NCI-H345 (cell line): ENCODE results near the gene LAMC2.

Source experiments
- DNase-seq: peaks from one replicate; lab custom pipeline; 2025; lab: John Stamatoyannopoulos, UW

LAMC2 gene

GRCh38 chr1:183173828-183174227, 12.2 kb upstream of the LAMC2 start:
- DNase-seq, result no peak

GRCh38 chr1:183175631-183176030, 10.4 kb upstream of the LAMC2 start:
- no peak for DNase-seq

- DNase-seq, result no peak
Observed at GRCh38 chr1:183178545-183178944, 7.5 kb upstream of the LAMC2 start.

GRCh38 chr1:183179033-183179432, 7.0 kb upstream of the LAMC2 start:
- DNase-seq, result no peak

- no peak for DNase-seq
Observed at GRCh38 chr1:183180218-183180617, 5.8 kb upstream of the LAMC2 start.

GRCh38 chr1:183180634-183181056, 5.4 kb upstream of the LAMC2 start:
- no peak for DNase-seq

- no peak for DNase-seq
Observed at GRCh38 chr1:183186841-183187240, 777 bp downstream of the LAMC2 start.

GRCh38 chr1:183188240-183188639, 2.2 kb downstream of the LAMC2 start:
- DNase-seq, result no peak

- no peak for DNase-seq
Observed at GRCh38 chr1:183191833-183192232, 5.8 kb downstream of the LAMC2 start.

GRCh38 chr1:183193963-183194525, 8.0 kb downstream of the LAMC2 start:
- DNase-seq, result no peak

GRCh38 chr1:183194527-183195141, 8.6 kb downstream of the LAMC2 start:
- no peak for DNase-seq

- DNase-seq, result no peak
Observed at GRCh38 chr1:183195142-183195574, 9.1 kb downstream of the LAMC2 start.

GRCh38 chr1:183197762-183198161, 11.7 kb downstream of the LAMC2 start:
- DNase-seq, result no peak

- DNase-seq, result no peak
Observed at GRCh38 chr1:183198463-183198862, 12.4 kb downstream of the LAMC2 start.

- DNase-seq, result no peak
Observed at GRCh38 chr1:183199304-183199703, 13.2 kb downstream of the LAMC2 start.

- DNase-seq, result no peak
Observed at GRCh38 chr1:183200451-183200850, 14.4 kb downstream of the LAMC2 start.

- DNase-seq, result no peak
Observed at GRCh38 chr1:183203094-183203493, 17.0 kb downstream of the LAMC2 start.

GRCh38 chr1:183205196-183205781, 19.2 kb downstream of the LAMC2 start:
- no peak for DNase-seq

- DNase-seq, result no peak
Observed at GRCh38 chr1:183206538-183207122, 20.6 kb downstream of the LAMC2 start.

GRCh38 chr1:183209533-183210158, 23.6 kb downstream of the LAMC2 start:
- DNase-seq, result no peak

- no peak for DNase-seq
Observed at GRCh38 chr1:183210681-183211080, 24.6 kb downstream of the LAMC2 start.

GRCh38 chr1:183212870-183213269, 26.8 kb downstream of the LAMC2 start:
- DNase-seq, result no peak
